Stimulated activated CD4-positive, alpha-beta T cell treated with anti-CD3 and anti-CD28 coated beads, TNF-alpha, amount 100 ng/mL, for 24 hours (primary cell): ENCODE results near the gene TEAD4.

Experiments used
- DNase-seq, 3 experiments: peaks; one replicate each; pipeline ENCODE4 v3.0.0-alpha.2; 2020; ENCODE audit warnings: low read depth in 3 of 3

TEAD4 gene

DNA sequence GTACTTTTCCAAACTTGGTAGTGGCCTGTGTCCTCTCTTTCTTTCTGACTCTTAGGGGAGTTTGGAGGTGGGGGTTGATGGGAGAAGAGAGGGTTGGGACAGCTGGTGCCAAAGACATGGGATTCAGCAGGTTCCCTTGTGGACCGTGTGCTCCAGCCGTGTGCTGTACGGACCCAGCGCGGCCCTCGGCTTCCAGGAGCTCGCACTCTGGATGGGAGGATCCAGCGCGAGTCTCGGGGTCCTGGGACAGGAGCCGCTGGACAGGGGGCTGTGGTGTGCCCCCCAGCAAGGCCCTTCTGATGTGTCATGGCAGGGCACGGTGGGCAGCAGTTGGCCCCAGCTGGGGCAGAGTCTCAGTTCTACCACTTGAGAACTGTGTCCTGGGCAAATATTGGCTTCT, 73.0 kb downstream of the TEAD4 start:
- no peak for DNase-seq

DNA sequence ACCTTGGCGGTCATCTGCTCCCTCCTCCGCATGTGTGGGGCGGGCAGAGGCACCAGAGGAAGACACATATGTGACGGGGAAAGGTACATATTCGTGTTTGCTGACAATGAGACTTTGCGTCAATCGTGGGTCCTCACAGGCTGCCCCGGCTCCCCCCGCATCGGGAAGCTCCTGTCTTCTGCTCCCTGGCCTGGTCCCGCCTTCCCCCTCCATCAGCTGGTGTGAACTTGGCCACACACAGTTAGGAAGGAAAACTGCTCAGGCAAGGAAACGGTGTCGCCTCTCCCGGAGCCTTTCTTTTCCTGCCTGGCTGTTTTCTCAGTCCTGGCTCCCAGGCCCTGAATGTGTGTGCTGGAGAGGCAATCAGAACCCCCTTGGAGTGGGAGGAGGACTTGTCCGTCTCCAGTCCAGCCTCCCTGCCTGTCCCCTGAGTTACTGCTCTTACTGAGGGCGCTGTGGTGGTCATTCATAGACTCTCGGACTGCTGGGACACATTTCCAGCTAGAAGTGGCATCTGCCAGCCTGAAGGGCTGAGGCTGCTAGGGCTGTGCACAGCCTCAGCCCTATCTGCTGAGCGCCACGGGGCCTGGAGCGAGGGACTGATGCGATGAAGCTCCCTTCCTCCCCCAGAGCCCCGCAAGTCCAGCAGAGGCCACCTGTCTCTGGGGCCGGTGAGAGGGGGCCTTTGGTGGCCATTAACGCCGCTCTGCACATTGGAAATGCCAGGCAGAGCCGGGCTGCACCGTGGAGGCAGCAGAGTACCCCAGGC, 73.8 kb downstream of the TEAD4 start:
- no peak for DNase-seq

DNA sequence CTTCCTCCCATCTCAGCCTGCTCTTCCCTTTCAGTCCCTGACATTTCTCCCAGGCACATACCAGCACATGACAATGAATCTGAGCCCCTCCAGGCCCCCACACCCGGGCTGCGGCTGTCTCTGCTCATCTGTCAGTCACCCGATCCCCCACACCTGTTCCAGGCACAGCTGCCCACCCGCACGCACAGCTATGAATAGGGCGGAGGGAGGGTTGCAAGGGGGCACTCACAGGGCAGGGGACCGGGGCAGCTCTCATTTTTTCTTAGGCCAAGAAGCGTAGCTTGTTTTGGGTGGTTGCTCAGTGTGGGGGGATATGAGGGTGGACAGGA, 74.3 kb downstream of the TEAD4 start:
- no peak for DNase-seq

DNA sequence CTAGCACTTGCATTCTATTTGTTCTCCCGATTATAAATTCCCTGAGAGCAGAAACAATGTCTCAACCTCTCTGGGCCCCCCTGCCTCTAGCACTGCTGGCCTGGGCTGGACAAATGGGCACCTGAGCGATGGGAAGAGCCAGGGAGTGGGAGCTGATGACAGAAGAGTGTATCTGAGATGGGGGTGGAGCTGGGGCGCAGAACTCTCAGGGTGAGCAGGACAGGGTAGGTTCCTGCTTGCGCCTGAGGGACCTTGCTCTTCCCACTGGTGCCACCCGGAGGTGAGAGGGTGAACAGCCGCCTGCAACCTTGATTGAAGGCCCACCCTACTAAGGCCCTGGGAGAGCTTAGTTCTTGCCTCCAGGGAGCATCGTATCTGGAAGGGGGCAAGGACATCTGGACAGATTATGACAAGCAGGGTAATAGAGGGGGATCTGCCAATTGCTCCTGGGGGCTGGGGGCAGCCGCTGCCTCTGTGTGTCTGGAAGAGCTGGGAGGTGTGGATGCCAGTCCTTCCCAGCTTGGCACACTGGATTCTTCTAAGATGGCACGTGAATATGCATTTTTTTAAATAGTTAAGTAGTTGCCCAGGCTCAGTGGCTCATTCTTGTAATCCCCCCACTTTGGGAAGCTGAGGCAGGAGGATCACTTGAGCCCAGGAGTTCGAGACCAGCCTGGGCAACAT, 75.0 kb downstream of the TEAD4 start:
- DNase-seq: peak in 2 of 3 experiments; percentile 6 to 50

DNA sequence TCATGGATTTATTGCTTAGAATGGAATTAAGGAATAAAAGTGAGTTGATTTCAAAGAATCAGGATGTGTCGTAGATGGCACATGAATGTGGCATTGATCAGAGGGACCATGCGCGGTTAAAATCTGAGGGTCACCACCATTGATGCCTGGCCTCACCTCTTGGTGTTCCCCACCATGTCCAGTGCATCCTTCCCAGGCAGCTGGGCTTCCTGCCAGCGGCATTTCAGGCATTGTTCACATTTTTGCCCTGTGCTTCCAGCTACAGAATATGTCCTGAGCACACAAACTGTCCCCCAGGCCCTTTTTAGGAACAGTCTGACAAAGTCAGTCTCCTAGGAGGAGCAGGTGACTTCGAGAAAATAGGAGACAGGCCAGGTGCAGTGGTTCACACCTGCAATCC, 76.0 kb downstream of the TEAD4 start:
- no peak for DNase-seq

DNA sequence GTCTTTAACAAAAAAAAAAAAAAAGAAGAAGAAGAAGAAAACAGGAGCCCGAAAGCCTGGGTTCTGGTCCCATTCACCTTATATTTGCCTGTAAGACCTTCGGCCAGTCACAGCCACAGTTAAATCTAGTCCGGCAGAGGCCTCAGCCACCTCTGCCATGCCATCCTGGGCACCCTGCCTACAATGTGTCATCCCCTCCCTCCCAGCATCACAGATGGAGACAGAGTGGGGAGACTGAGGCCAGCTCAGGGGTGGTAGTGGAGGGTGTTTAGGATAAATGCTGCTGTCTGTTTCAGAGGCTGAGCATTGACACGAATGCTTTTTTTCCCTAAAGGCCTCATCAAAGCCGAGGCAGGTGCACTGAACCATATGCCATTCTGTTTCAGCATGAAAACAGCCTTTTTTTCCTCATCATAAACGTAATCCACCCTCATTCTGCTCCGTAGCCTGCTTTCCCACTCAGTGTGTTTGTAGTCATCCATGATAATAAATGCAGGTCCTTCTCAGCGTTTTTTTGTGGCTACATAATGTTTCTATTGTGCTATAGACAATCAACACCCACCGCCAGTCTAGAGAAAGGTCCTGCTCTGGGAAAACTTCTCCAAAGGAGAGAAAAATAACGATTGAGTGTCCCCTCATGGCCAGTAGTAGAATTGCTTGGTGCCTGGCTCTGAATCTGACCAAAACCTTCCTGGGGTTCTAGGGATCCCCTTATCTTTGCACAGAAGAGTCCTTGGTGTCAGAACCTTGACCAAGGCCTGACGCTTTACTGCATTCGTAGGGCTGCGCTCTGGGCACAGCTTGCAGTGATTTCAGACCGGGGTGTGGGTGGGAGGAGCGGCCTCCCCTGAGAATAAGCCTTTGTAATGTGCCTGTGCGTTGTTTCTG, 76.9 kb downstream of the TEAD4 start:
- no peak for DNase-seq

DNA sequence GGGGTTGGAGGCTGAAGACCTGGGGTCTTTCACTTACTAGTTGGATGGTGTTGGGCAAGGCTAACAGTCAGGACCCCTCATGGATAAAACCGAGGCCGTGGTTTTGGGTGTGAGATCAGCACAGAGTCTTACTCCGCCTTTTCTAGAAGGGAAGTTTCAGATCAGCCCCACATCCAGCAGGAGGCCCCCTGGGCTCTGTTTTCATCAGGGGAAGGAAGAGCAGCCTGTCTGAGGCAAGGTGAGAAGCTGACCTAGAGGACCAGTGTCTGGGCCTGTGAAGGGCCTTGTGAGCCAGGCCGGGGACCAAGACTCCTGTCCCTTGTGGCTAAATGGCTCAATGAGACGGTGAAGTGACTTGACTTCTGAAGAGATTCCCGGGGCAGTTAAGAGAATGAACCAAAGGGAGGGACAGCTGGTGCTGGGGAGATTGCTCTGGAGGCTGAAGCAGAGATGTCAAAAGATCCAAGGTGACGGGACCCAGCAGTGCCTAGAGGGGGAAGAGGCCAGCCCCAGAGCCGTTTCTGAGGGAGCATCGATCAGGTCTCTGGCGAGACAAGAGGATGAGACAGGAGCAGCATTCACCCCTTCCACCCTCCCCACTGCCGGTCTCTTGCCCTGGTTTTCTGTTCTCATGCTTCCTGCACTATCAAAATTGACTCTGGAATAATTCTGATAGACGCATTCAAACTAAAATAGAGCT, 77.9 kb downstream of the TEAD4 start:
- no peak for DNase-seq

DNA sequence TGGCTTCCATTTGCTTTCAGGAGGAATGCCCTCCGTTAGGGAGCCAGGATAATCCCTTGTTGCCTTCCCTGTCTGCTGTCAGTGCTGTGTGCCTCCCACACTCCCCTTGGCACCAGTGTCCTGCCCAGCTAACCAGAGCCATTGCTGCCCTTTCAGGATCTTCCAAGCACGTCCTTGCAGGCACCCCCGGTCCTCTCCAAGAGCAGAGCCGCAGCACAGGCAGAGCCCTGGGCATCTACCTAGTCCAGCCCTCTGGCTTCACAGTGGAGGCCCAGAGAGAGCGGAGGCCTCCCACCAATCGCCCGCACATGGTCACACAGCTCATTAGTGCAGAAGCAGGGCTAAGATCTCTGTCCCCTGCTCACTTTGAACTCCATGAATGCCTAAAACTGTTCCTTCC, 79.0 kb downstream of the TEAD4 start:
- DNase-seq: no peak

DNA sequence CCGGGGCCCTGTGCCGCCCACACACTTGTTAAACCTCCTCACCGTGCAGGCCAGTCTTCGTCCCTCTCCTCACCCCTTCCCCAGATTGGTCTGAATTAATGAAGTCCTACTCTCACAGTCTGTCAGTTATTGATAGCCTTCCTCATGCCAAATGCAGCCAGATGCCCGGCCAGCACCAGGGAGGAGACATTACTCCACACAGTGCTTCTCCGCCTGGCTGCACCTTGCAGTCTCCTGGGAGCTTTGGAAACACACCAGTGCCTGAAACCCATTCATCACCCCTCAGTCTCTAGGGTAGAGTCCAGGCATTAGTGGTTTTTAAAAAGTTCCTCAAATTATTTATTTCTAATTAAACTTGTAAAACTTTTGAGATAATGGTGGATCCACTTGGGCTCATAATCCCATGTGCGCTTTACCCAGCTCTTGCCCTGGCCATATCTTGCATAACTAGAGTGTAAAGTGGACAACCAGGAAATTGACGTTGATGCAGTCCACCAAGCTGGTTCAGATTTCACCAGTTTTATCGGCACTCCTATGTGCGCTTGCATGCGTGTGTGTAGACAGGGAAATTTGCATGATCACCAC, 79.8 kb downstream of the TEAD4 start:
- no peak for DNase-seq

DNA sequence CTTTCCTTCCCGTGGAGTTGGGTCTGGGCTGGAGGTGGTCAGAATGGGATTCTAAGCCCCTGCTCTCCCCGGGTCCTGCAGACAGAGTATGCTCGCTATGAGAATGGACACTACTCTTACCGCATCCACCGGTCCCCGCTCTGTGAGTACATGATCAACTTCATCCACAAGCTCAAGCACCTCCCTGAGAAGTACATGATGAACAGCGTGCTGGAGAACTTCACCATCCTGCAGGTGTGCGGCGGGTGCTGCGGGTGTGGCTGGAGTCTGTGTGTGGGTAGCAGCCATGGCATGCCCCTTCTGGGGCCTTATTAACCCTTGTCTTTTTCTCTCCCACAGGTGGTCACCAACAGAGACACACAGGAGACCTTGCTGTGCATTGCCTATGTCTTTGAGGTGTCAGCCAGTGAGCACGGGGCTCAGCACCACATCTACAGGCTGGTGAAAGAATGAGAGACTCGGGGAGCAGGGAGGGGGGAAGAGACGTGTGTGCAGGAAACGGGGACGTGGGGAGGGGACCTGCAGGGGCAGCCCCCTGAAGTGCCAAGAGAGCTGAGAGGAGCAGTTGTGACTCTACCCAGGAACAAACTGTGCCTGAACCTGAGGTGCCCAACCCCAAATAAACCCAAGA, 80.9 kb downstream of the TEAD4 start:
- no peak for DNase-seq

DNA sequence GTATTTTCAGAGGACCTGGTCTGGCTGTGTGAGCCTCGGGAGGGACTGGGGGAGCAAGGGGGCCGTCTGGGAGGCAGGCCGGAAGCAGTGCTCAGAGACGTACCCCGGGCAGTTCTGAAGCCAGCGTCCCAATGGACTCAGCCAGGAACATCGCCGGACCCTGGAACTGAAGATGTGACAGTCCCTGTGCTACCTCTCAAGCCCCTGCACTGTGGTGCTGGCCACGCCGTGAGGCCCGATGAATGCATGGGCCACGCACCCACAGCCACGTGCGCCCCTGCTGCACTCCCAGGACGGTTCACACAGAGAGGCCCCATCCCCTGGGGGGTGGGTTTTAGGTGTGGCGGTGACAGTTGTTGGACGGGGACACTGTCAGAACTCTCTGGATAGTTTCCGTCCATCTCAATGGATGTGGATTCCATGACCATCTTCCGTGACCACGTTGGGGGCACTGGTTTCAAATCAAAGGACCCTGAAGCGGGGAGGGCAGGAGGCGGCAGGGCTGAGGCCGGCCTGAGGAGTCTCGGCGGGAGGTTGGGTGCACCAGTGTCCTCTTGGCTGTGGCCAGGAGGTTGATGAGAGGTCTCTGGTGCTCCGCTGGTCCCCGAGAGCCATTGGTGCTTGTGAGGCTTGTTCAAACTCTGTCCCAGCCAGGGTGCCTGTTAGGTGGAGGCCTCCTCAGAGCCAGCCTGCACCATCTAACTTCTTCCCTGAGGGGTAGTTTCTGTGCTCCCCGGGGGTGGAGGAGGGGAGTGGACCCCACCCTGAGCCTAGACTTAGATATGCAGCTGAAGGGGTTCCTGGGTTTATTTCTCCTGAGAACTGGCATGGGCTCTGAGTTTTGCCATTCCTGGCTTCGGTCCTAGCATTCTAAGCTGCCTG, 81.7 kb downstream of the TEAD4 start:
- no peak for DNase-seq

DNA sequence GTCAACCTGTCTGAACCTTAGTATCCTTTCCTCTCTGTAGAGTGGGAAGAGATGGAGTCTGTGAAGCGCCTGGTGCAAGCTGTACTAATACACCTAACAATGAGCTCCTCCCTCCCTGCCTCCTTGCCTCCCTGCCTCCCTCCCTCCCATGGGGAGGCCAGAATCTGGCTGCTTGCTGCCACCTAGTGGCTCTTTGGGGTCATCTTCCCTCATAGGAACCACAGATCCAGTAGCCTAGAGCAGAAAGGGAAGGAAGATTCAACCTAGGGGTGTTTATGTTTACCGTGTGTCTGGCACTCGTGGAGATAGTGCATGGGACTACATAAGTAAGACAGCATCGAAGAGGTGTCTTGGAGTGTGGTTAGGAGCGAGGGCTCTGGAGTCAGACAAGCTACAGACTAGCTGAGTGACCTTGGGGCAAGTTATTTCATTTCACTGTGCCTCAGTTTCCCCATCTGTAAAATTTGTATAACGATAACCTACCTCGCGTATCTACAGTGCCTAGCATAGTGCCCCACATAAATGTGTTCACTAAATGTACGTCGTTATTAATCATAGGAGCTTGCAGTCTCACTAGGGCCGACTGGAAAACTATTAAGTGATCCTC, 82.5 kb downstream of the TEAD4 start:
- DNase-seq: peak in 2 of 3 experiments; percentile 13 to 47

DNA sequence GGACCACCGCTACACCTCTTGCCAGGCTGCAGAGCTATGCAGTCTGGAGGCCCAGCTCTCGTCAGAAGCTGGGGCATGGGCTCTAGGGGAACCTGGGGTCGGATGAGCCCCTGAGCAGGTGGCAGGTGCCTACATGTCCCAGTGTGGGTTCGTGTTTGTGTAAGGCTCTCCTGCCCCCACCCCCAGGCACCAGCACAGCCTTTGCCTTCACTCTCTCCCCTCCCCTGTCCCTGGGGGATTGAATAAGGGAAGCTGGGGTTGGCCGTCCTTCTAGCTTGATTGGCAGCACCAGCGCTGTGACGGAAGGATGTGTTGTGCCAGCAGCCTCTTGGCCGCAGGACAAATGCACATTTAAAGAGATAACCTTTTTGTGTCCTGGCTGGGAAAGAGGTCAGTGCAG, 83.2 kb downstream of the TEAD4 start:
- DNase-seq: no peak

DNA sequence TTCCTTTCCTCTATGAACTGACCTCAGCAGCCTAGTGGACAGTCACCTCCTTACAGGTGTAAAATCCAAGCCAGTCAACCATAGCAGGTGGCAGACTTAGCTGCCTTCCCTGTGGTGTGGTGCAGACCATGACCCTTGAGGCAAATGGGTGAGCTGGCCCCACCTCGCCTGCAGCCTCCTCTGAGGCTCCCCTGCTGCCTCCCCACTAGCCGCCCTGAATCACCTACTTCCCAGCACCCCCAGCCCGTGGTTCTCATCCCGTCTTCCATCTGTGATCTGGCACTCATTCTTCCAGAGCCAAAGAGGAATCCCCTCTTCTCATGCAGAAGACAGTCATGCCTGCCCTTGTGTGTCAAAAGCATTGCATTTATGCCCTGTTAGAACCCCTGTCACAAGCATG, 83.6 kb downstream of the TEAD4 start:
- no peak for DNase-seq

DNA sequence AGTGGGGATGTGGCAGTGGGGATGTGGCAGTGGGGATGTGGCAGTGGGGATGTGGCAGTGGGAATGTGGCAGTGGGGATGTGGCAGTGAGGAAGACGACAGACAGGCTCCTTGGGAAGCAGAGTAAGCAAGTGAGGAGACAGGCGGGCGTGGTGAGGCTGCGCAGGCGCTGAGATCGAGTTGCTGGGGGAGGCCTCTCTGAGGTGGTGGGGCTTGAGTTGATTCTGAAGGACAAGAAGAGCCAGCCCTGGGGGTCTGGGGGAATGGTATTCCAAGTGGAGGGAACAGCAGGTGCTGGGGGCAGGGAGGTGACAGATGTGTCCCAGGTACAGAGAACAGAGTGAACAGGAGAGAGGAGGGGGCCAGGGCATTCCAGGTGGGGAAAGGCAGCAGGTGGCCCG, 84.2 kb downstream of the TEAD4 start:
- DNase-seq: no peak

DNA sequence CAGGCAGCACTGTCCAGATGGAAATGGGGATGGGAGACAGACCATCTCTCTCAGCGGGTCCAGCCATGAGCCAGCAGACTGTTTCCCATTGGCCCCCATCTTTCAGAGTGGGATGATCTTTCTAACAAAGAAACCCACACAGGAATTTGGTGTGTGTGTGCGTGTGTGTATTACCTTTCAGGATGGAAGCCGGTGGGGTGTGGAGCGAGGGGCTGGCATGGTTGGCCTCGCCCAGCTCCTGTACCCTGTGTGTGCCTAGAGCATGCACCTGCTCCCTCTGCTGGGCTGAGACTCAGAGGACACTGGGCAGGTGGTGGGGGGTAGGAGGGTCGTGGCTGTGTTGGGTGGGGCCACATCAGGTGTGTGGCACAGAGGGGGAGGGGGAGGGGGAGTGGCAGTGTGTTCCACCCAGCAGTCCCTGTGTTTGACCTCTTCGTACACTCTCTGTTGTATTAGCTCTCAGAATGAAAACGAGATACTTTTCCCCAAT, 85.0 kb downstream of the TEAD4 start:
- DNase-seq: no peak

DNA sequence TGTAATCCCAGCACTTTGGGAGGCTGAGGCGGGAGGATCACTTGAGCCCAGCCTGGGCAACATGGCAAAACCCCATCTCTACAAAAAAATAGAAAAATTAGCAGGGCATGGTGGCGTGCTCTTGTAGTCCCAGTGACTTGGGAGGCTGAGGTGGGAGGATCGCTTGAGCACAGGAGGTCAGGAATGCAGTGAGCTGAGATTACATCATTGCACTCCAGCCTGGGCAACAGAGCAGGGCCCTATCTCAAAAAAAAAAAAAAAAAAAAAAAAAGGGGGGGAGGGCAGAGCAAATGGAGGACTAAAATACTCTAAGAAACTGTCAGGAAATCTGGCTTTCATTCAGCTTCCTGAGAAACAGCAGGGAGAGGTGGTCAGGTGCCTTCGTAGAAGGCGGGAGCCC, 86.3 kb downstream of the TEAD4 start:
- no peak for DNase-seq

DNA sequence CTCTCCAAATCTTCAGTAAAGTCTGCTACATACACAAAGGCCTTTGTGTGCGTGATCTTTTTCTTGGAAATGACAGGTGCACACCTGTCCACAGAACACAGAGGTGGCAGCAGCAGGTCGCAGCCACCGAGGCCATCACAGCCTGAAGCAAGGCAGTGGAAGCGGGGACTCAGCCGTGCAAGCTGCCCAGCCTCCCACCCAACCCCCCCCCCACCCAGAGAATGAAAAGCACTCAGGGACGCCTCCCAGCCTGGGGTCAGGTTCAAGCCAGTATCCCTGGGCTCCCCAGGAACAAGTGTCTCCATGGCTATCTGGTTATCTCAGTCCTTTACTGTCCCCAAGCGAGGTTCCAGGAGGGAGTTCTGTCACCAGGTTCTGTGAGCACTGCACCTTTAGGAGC, 86.8 kb downstream of the TEAD4 start:
- no peak for DNase-seq

DNA sequence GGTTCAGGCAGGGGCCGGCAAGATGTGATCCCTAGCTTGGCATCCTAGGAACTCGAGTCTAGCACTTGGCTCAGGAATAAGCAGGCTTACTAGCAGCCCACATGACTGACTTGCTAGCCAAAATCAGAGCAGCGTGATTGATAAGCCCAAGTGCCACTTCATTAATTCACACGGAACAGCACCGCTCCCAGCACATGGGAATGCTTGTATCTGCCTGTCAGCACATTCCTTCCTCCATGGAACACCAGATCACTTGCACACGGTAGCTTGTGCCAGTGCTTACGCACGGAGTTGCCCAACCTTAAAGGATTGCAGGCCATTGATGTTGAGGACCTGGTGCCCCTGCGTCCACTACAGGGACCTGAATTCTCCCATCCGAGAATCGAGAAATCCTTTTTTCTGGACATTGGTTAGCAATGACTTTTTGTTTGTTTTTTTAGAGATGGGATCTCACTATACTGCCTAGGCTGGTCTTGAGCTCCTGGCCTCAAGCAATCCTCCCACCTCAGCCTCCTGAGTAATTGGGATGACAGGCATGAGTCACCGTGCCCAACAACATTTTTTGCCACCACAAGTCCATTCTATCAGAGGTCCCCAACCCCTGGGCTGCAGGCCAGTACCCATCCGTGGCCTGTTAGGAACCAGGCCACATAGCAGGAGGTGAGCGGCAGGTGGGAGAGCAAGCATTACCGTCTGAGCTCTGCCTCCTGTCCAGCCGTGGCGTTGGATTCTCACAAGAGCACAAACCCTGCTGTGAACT, 87.4 kb downstream of the TEAD4 start:
- DNase-seq: no peak
